NCI-H1417 (cell line): ENCODE measurements around the gene POTEM.
"Not testable (repeated sequence)": the region's sequence is repeated elsewhere in the genome, so short reads cannot be mapped to it uniquely, and the experiment has no call there.

ENCODE experiments used
- DNase-seq, 3 experiments: peaks; one replicate each; lab custom pipeline; 2025; lab: John Stamatoyannopoulos, UW

The POTEM gene

GRCh38 chr14:18967134-18967533 lies at the start of gene POTEM:
Gene POTEM, plus strand, starts transcription at chr14:18967434. Its CDS starts 52 bp downstream, at chr14:18967486.
- not testable (repeated sequence) for DNase-seq

GRCh38 chr14:18918345-18918744 lies 48.9 kb upstream of the POTEM start:
- DNase-seq, result not testable (repeated sequence)

GRCh38 chr14:18920052-18920451 lies 47.2 kb upstream of the POTEM start:
- DNase-seq, result not testable (repeated sequence)

- not testable (repeated sequence) for DNase-seq
Observed at GRCh38 chr14:18921055-18921701, 46.1 kb upstream of the POTEM start.

GRCh38 chr14:18936848-18937247 lies 30.4 kb upstream of the POTEM start:
- DNase-seq, result not testable (repeated sequence)

- not testable (repeated sequence) for DNase-seq
Observed at GRCh38 chr14:18938733-18939132, 28.5 kb upstream of the POTEM start.

GRCh38 chr14:18949939-18950338 lies 17.3 kb upstream of the POTEM start:
- DNase-seq, result not testable (repeated sequence)

- not testable (repeated sequence) for DNase-seq
Observed at GRCh38 chr14:18953085-18953484, 14.1 kb upstream of the POTEM start.

GRCh38 chr14:18955816-18956215 lies 11.4 kb upstream of the POTEM start:
- DNase-seq, result not testable (repeated sequence)

GRCh38 chr14:18961576-18961975 lies 5.7 kb upstream of the POTEM start:
- DNase-seq, result not testable (repeated sequence)

- not testable (repeated sequence) for DNase-seq
Observed at GRCh38 chr14:18962143-18962542, 5.1 kb upstream of the POTEM start.

GRCh38 chr14:18963276-18963675 lies 4.0 kb upstream of the POTEM start:
- DNase-seq, result not testable (repeated sequence)

- DNase-seq, result not testable (repeated sequence)
Observed at GRCh38 chr14:18964878-18965277, 2.4 kb upstream of the POTEM start.

- DNase-seq, result not testable (repeated sequence)
Observed at GRCh38 chr14:19002566-19002965, 35.3 kb downstream of the POTEM start.

- not testable (repeated sequence) for DNase-seq
Observed at GRCh38 chr14:19006490-19006889, 39.3 kb downstream of the POTEM start.

- not testable (repeated sequence) for DNase-seq
Observed at GRCh38 chr14:19007678-19008077, 40.4 kb downstream of the POTEM start.

- not testable (repeated sequence) for DNase-seq
Observed at GRCh38 chr14:19011029-19011428, 43.8 kb downstream of the POTEM start.

GRCh38 chr14:19011703-19012102 lies 44.5 kb downstream of the POTEM start:
- not testable (repeated sequence) for DNase-seq

- not testable (repeated sequence) for DNase-seq
Observed at GRCh38 chr14:19015185-19015584, 48.0 kb downstream of the POTEM start.

- DNase-seq, result not testable (repeated sequence)
Observed at GRCh38 chr14:19025080-19025589, 57.9 kb downstream of the POTEM start.

GRCh38 chr14:19026649-19027351 lies 59.6 kb downstream of the POTEM start:
- not testable (repeated sequence) for DNase-seq

GRCh38 chr14:19027895-19028294 lies 60.7 kb downstream of the POTEM start:
- DNase-seq, result not testable (repeated sequence)

GRCh38 chr14:19036811-19037382 lies 69.7 kb downstream of the POTEM start:
- DNase-seq, result not testable (repeated sequence)
